Breast epithelium (tissue), 4 donors: ENCODE data around the gene ZNF646. TPM values are rescaled to one million over a fixed set of nuclear protein-coding genes. Genes with fewer than 3 reads are reported as not detected.

Experiments used
- DNase-seq, 2 donors: peaks; one replicate each; pipeline ENCODE4 v3.0.0-alpha.2; 2019; ENCODE audit warnings: low spot score in 2 of 2
- H3K27ac ChIP-seq, 2 donors: fragments of 200-600 bp; sonication (generic) in 1 of 2; one replicate each; pipeline ENCODE4 v1.5.1; 2016 to 2019; ENCODE audit warnings: mild to moderate bottlenecking in 1 of 2
- H3K27me3 ChIP-seq, 2 donors: fragments of 200-600 bp; sonication (generic) in 1 of 2; one replicate each; pipeline versions ENCODE4 v1.5.1 to v1.6.0; 2017 to 2019; ENCODE audit warnings: control low read depth in 1 of 2, mild to moderate bottlenecking in 1 of 2
- H3K36me3 ChIP-seq: fragments of 200-600 bp; one replicate; pipeline ENCODE4 v1.5.1; 2019
- H3K4me1 ChIP-seq, 2 donors: fragments of 200-600 bp; sonication (generic); one replicate each; pipeline ENCODE4 v1.5.1; 2016 to 2019; ENCODE audit warnings: control low read depth in 1 of 2
- H3K4me3 ChIP-seq, 3 donors: fragments of 200-600 bp; sonication (generic); 1 replicate in 2 of 3; 2 replicates in 1 of 3; pipeline ENCODE4 v1.5.1; 2016 to 2019; ENCODE audit warnings: mild to moderate bottlenecking in 3 of 3, moderate library complexity in 2 of 3
- H3K9me3 ChIP-seq, 2 donors: fragments of 200-600 bp; sonication (generic) in 1 of 2; one replicate each; pipeline ENCODE4 v1.5.1; 2016 to 2019; ENCODE audit warnings: control low read depth in 1 of 2
- CTCF ChIP-seq, 3 donors: fragments of 450-650 bp; IDR thresholded peaks; one replicate each; pipeline ENCODE4 v1.5.1; 2016 to 2017; ENCODE audit warnings: antibody characterized with exemption in 3 of 3, mild to moderate bottlenecking in 3 of 3, moderate library complexity in 3 of 3
- POLR2A ChIP-seq: fragments of 450-650 bp; IDR thresholded peaks from one replicate; pipeline ENCODE4 v1.6.1; 2016; ENCODE audit warnings: antibody characterized with exemption, mild to moderate bottlenecking, moderate library complexity
- POLR2AphosphoS5 ChIP-seq, 3 donors: sonication (generic); formaldehyde crosslinking; IDR thresholded peaks; one replicate each; pipeline ENCODE4 v1.6.1; 2017; ENCODE audit warnings: antibody characterized with exemption in 3 of 3
- intact Hi-C: fragments of 100-400 bp; cut with DNase I; formaldehyde crosslinking; loops from one replicate; pipeline ENCODE4 v1.15.1; 2023; ENCODE audit warnings: low total_unique reads
- total RNA-seq, 3 donors: library from RNA; depleted of rRNA; stranded (reverse); fragments of >200 nt; gene quantifications; one replicate each; pipeline ENCODE4 v1.1.0, GENCODE V29; 2016

The ZNF646 gene
- total RNA-seq, 3 donors from 2014 or later, result 12.5 to 17.3 (median 13.1) TPM

- Histone ChIP-seq H3K27me3 (no peaks in the 10 kb centered on the region), H3K9me3 (no peaks in the 10 kb centered on the region), H3K36me3 (no peaks in the 10 kb centered on the region), H3K4me1 (peaks cover 4 to 54% of the 10 kb centered on the region in 2 donors), H3K4me3 (no peak overlapping the region), H3K27ac (peak overlapping the region; percentile 95)
- intact Hi-C loops, result no loop called here
- DNase-seq, result no peak
- no peak for TF ChIP-seq CTCF (IDR thresholded peaks at IDR 0.05)
- TF ChIP-seq POLR2A, result no peak
- no peak for TF ChIP-seq POLR2AphosphoS5 (IDR thresholded peaks at IDR 0.05)
These were observed 58.2 kb downstream of the ZNF646 start for GRCh38 chr16:31132303-31132979.

DNA sequence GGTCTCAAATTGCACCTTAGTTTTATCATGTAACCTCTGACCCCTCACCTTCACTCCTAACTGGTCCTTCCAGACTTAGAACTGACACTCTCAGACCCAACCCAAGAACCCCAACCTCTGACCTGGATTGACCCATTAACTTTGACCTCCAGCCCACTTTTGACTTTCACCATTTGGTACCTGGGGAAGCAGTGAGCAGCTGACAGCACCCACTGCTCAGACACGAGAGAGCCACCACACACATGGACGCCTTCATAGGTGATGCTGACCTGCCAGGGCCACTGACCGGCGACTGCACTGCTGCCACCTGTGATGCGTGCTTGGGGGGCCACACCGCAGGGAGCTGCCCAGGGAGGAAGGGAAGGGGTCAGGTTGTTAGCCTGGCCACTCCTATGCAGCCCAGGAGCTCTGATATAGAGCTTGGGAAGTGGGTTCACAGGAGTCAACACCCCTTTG lies 58.9 kb downstream of the ZNF646 start:
- intact Hi-C loops, result no loop called here
- H3K4me3 ChIP-seq, result peak overlapping the region in 1 of 3 donors; percentile 68
- DNase-seq, result no peak
- H3K27me3 ChIP-seq, result no peaks in the 10 kb centered on the region
- H3K4me1 ChIP-seq, result peaks cover 4 to 50% of the 10 kb centered on the region in 2 donors
- H3K27ac ChIP-seq, result peak overlapping the region; percentile 95
- no peak for TF ChIP-seq CTCF (IDR thresholded peaks at IDR 0.05)
- no peak for TF ChIP-seq POLR2AphosphoS5 (IDR thresholded peaks at IDR 0.05)
- TF ChIP-seq POLR2A, result no peak
- no peaks in the 10 kb centered on the region for H3K9me3 ChIP-seq
- no peaks in the 10 kb centered on the region for H3K36me3 ChIP-seq

Other genes with a start within 250 kb of the ZNF646 start
- 10 to 100 TPM; 29.4 to 47.2 (median 36.2) TPM for gene BCL7C, start 180.3 kb upstream of the ZNF646 start, total RNA-seq
- 1 to 10 TPM; 2.6 to 4.5 (median 3.4) TPM for gene CTF1, start 177.8 kb upstream of the ZNF646 start, total RNA-seq
- 10 to 100 TPM in 1 of 3 donors, 1 to 10 TPM in 2; 4.5 to 12.7 (median 9.2) TPM for gene FBXL19, start 150.8 kb upstream of the ZNF646 start, total RNA-seq
- 10 to 100 TPM; 20.0 to 40.5 (median 25.9) TPM for gene ORAI3, start 125.4 kb upstream of the ZNF646 start, total RNA-seq
- 1 to 10 TPM; 4.8 to 5.6 (median 5.1) TPM for gene SETD1A, start 116.7 kb upstream of the ZNF646 start, total RNA-seq
- gene HSD3B7, start 89.2 kb upstream of the ZNF646 start, total RNA-seq, result 10 to 100 TPM; 12.1 to 27.8 (median 26.9) TPM
- 1 to 10 TPM; 1.6 to 2.6 (median 2.6) TPM for gene STX1B, start 63.8 kb upstream of the ZNF646 start, total RNA-seq
- 10 to 100 TPM; 44.3 to 59.0 (median 52.2) TPM for gene STX4, start 40.9 kb upstream of the ZNF646 start, total RNA-seq
- gene ZNF668, start 182 bp upstream of the ZNF646 start, total RNA-seq, result 1 to 10 TPM; 6.7 to 8.9 (median 8.8) TPM
- gene PRSS53, start 14.5 kb downstream of the ZNF646 start, total RNA-seq, result 1 to 10 TPM; 1.3 to 2.0 (median 1.3) TPM
- gene VKORC1, start 20.4 kb downstream of the ZNF646 start, total RNA-seq, result 100 to 1,000 TPM in 1 of 3 donors, 10 to 100 TPM in 2; 82.6 to 143 (median 86.3) TPM
- gene BCKDK, start 34.0 kb downstream of the ZNF646 start, total RNA-seq, result 10 to 100 TPM; 31.8 to 33.6 (median 33.5) TPM
- gene KAT8, start 43.2 kb downstream of the ZNF646 start, total RNA-seq, result 10 to 100 TPM; 53.6 to 85.0 (median 67.8) TPM
- gene PRSS8, start 61.3 kb downstream of the ZNF646 start, total RNA-seq, result 10 to 100 TPM in 2 of 3 donors, not detected in 1; 23.6 to 54.4 TPM
- 1 to 10 TPM in 2 of 3 donors, under 1 TPM in 1; 0.98 to 8.3 (median 2.0) TPM for gene PRSS36, start 75.6 kb downstream of the ZNF646 start, total RNA-seq
- gene FUS, start 105.7 kb downstream of the ZNF646 start, total RNA-seq, result 10 to 100 TPM; 59.0 to 78.3 (median 73.9) TPM
- gene PYCARD, start 128.3 kb downstream of the ZNF646 start, total RNA-seq, result 10 to 100 TPM; 32.9 to 50.2 (median 35.7) TPM
- under 1 TPM in 2 of 3 donors, not detected in 1; under 0.01 TPM for gene TRIM72, start 139.7 kb downstream of the ZNF646 start, total RNA-seq
- gene PYDC1, start 142.7 kb downstream of the ZNF646 start, total RNA-seq, result not detected
- 10 to 100 TPM in 1 of 3 donors, 1 to 10 TPM in 2; 5.2 to 23.5 (median 8.0) TPM for gene ITGAM, start 185.6 kb downstream of the ZNF646 start, total RNA-seq